ENCODE measurements around the gene PANX1. TPM values are rescaled to one million over a fixed set of nuclear protein-coding genes. Genes with fewer than 3 reads are reported as not detected.

Gene PANX1
- total RNA-seq, 1 experiment from 2014 or later, result 22.9 TPM

GRCh38 chr11:94152678-94153065, 24.0 kb downstream of the PANX1 start:
- H3K4me3 Mint-ChIP-seq, result no peak overlapping the region
- peaks cover 29% of the 10 kb centered on the region for H3K36me3 Mint-ChIP-seq
- CTCF ChIA-PET, result no interaction called here
- H3K27me3 Mint-ChIP-seq (ENCODE audit: low read depth), result no peaks in the 10 kb centered on the region
- no peak for DNase-seq (ENCODE audit: low spot score)
- peak overlapping the region; percentile 60; the same call in 1 of the 2 replicates for H3K27ac Mint-ChIP-seq
- POLR2A ChIA-PET, result no interaction called here
- no peak for TF ChIP-seq ZNF263 (CRISPR knock-in tag; IDR thresholded peaks at IDR 0.05; ENCODE audit: low read depth)
- TF ChIP-seq PREB (CRISPR knock-in tag; IDR thresholded peaks at IDR 0.05; ENCODE audit: borderline replicate concordance), result no peak
- TF ChIP-seq ZSCAN18 (CRISPR knock-in tag; IDR thresholded peaks at IDR 0.05), result no peak
- no peak for TF ChIP-seq ZNF138 (CRISPR knock-in tag; conservative IDR thresholded peaks at IDR 0.05)
- TF ChIP-seq PRDM15 (CRISPR knock-in tag; IDR thresholded peaks at IDR 0.05), result 0 out of 2 replicates have a peak, but pooled peaks have one; percentile 30
- H3K4me1 Mint-ChIP-seq, result peaks cover 60% of the 10 kb centered on the region
- H3K9me3 Mint-ChIP-seq, result peaks cover 8% of the 10 kb centered on the region
- peak; percentile 16 for ATAC-seq

- peaks cover 8% of the 10 kb centered on the region for H3K9me3 Mint-ChIP-seq
- TF ChIP-seq SOX15 (CRISPR knock-in tag; IDR thresholded peaks at IDR 0.05), result no peak
- no peak for TF ChIP-seq ZNF396 (CRISPR knock-in tag; IDR thresholded peaks at IDR 0.05; ENCODE audit: borderline replicate concordance)
- TF ChIP-seq SP1 (CRISPR knock-in tag; conservative IDR thresholded peaks at IDR 0.05), result no peak
- no peak for TF ChIP-seq ZBTB43 (CRISPR knock-in tag; IDR thresholded peaks at IDR 0.05)
- no peak for TF ChIP-seq NFATC4 (CRISPR knock-in tag; IDR thresholded peaks at IDR 0.05)
- no peak for TF ChIP-seq ATF1 (CRISPR knock-in tag; IDR thresholded peaks at IDR 0.05)
- no peak for TF ChIP-seq FOXK1 (CRISPR knock-in tag; IDR thresholded peaks at IDR 0.05)
- TF ChIP-seq ZNF219 (CRISPR knock-in tag; IDR thresholded peaks at IDR 0.05; ENCODE audit: borderline replicate concordance), result no peak
- TF ChIP-seq MXD4 (CRISPR knock-in tag; IDR thresholded peaks at IDR 0.05; ENCODE audit: borderline replicate concordance), result no peak
- no peak for TF ChIP-seq PRDM15 (CRISPR knock-in tag; IDR thresholded peaks at IDR 0.05)
- TF ChIP-seq FOXJ3 (CRISPR knock-in tag; IDR thresholded peaks at IDR 0.05; ENCODE audit: borderline replicate concordance), result no peak
- ChIA-PET CTCF (no interaction called here), POLR2A (no interaction called here)
- peaks cover 53% of the 10 kb centered on the region for H3K4me1 Mint-ChIP-seq
- ATAC-seq, result no peak
- DNase-seq (ENCODE audit: low spot score), result no peak
- no peak overlapping the region for H3K4me3 Mint-ChIP-seq
- peak overlapping the region; percentile 0; the same call in 1 of the 2 replicates for H3K27ac Mint-ChIP-seq
- peaks cover 32% of the 10 kb centered on the region for H3K36me3 Mint-ChIP-seq
- H3K27me3 Mint-ChIP-seq (ENCODE audit: low read depth), result no peaks in the 10 kb centered on the region
Measured at GRCh38 chr11:94153320-94153719, 24.7 kb downstream of the PANX1 start.

Measured in WTC11 (cell line).